ENCODE measurements around the gene FRMD8.

DNA sequence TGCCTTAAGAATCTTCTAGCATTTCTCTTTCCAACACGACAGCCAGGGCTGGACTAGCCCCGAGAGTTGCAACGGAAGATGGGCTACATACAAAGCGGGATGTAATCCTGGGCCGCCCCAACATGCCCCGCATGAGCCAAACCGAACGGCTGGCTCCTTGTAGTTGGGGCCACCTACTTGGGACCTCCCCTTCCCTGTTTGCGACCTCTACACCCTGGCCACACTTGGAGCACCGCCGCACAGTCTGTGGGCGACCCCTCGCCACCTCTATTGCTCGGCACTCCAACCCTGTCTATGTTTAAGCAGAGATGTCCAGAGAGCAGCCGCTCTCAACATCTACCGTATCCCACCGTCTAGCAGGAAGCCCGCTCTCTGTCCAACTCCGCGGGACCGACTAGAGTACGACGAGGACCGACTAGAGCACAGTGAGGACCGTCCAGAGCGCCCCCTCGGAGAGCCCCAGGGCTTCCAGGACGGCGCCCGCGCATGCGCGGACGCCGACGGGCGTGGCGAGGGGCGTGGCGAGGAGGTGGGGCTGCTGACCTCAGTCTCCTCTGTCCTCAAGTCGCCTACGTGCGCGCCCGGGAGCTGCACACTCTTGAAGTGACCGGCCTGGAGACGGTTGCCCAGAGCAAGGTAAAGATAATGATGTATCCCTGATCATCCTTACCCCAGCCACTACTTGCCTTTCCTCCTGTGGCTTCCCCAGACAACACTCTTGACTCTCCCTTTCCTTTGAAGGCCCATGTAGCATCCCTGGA lies 68.4 kb downstream of the FRMD8 start:
- TF ChIP-seq, protein P1, sequence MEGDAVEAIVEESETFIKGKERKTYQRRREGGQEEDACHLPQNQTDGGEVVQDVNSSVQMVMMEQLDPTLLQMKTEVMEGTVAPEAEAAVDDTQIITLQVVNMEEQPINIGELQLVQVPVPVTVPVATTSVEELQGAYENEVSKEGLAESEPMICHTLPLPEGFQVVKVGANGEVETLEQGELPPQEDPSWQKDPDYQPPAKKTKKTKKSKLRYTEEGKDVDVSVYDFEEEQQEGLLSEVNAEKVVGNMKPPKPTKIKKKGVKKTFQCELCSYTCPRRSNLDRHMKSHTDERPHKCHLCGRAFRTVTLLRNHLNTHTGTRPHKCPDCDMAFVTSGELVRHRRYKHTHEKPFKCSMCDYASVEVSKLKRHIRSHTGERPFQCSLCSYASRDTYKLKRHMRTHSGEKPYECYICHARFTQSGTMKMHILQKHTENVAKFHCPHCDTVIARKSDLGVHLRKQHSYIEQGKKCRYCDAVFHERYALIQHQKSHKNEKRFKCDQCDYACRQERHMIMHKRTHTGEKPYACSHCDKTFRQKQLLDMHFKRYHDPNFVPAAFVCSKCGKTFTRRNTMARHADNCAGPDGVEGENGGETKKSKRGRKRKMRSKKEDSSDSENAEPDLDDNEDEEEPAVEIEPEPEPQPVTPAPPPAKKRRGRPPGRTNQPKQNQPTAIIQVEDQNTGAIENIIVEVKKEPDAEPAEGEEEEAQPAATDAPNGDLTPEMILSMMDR (IDR thresholded peaks at IDR 0.05 in 4 of 5, conservative IDR thresholded peaks at IDR 0.05 in 1 of 5): no peak
- peak; percentile 83 to 95 for TF ChIP-seq POLR2A (IDR thresholded peaks at IDR 0.05)

Data from gastrocnemius medialis (tissue), 4 donors.